Measurements from ENCODE around the gene CNOT3.

- TF ChIP-seq CTCF (IDR thresholded peaks at IDR 0.05), result no peak
- no peak for TF ChIP-seq POLR2A (IDR thresholded peaks at IDR 0.05)
- peak in 1 of 2 donors; percentile 18 for TF ChIP-seq EP300 (IDR thresholded peaks at IDR 0.05)
Observed at GRCh38 chr19:54188215-54188871, 50.8 kb downstream of the CNOT3 start.
